Measurements from ENCODE around the gene PRICKLE3.
"Not testable (repeated sequence)": the region's sequence is repeated elsewhere in the genome, so short reads cannot be mapped to it uniquely, and the experiment has no call there.

Gene PRICKLE3

DNA sequence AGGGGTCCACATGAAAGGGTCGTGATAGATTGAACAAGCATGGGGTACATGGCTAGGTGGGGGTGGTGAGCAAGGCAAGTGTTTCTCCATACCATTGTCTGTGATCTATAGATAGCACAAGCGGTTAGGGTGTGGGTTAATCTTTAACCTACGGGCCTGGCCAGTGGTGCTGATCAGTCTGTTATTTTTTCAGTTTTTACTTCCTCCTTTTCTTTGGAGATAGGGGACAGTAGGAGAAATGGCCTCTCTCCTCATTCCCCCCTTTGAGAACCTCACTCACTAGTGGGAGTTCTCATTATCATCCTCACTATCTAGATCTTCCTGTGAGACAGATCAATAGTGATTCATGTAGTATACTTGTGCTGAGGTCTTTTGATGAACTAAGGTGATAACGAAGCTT, 46.5 kb downstream of the PRICKLE3 start:
- H3K4me2 ChIP-seq, result no peak overlapping the region
- no peak overlapping the region for H3K27ac ChIP-seq

DNA sequence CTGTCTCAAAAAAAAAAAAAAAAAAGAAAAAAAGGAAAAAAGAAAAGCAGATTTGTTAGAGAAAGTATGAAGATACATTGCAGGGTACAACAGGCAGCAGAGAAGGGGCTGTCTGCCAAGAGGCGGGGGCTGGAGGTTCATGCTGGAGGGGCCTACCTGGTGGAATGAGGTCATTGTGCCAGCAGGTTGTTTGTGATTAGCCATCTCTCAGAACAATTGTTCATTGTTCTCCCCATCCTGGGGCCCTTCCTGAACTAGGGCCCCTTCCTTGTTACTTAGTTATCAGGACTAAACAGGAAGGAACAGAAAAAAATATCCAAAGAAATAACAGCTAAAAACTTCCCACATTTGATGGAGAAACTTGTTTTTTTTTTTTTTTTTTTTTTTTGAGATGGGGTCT, 48.7 kb downstream of the PRICKLE3 start:
- H3K9me3 ChIP-seq (replicated peaks in 1 of 11), result peaks cover 49 to 74% (median 57%) of the 10 kb centered on the region in 11 experiments
- no peak overlapping the region for H3K4me2 ChIP-seq
- H3K9ac ChIP-seq, result no peak overlapping the region

More for the DNA sequence above, 46.5 kb downstream of the PRICKLE3 start:
- Histone ChIP-seq H3K27me3 (peaks cover 0 to 33% (median 16%) of the 10 kb centered on the region in 11 experiments; a peak in 14 of 22 replicates), H4K20me1 (no peaks in the 10 kb centered on the region), H3K4me1 (no peaks in the 10 kb centered on the region), H3K4me3 (peak overlapping the region in 5 of 10 experiments; percentile 0 to 29 (median 19); a peak in 2 of 20 replicates), H3K9me3 (replicated peaks in 1 of 11) (peaks cover 49 to 83% (median 67%) of the 10 kb centered on the region in 11 experiments), H3K9ac (no peak overlapping the region), H3K36me3 (peaks cover 0 to 9% (median 0%) of the 10 kb centered on the region in 11 experiments; a peak in 4 of 22 replicates)
- TF ChIP-seq Cebpa-rat (IDR thresholded peaks at IDR 0.05), result no peak

GRCh38 chrX:49133759-49134158, 52.4 kb downstream of the PRICKLE3 start:
- Histone ChIP-seq H3K27ac (no peak overlapping the region), H3K4me2 (no peak overlapping the region), H3K27me3 (no peaks in the 10 kb centered on the region), H3K36me3 (no peaks in the 10 kb centered on the region), H3K9ac (no peak overlapping the region), H4K20me1 (no peaks in the 10 kb centered on the region), H3K4me1 (no peaks in the 10 kb centered on the region; a peak in 2 of 20 replicates), H3K9me3 (replicated peaks in 1 of 11) (peaks cover 13 to 36% (median 20%) of the 10 kb centered on the region in 11 experiments), H3K4me3 (no peak overlapping the region)
- no peak for TF ChIP-seq Cebpa-rat (IDR thresholded peaks at IDR 0.05)

More for the DNA sequence above, 48.7 kb downstream of the PRICKLE3 start:
- TF ChIP-seq Cebpa-rat (IDR thresholded peaks at IDR 0.05), result no peak
- Histone ChIP-seq H3K4me3 (no peak overlapping the region), H3K36me3 (peaks cover 0 to 9% (median 0%) of the 10 kb centered on the region in 11 experiments; a peak in 4 of 22 replicates), H3K27ac (no peak overlapping the region), H3K4me1 (no peaks in the 10 kb centered on the region), H3K27me3 (peaks cover 0 to 11% (median 0%) of the 10 kb centered on the region in 11 experiments; a peak in 4 of 22 replicates), H4K20me1 (no peaks in the 10 kb centered on the region)

DNA sequence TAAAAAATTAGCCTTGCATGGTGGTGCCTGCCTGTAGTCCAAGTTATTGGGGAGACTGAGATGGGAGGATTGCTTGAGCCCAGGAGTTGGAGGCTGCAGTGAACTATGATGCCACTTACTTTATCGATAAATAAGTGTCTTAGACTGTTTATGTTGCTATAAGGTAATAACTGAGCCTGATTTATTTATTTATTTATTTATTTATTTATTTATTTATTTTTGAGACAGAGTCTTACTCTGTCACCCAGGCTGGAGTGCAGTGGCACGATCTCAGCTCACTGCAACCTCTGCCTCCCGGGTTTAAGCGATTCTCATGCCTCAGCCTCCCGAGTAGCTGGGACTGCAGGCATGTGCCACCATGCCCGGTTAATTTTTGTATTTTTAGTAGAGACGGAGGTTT, 53.9 kb downstream of the PRICKLE3 start:
- H3K36me3 ChIP-seq, H3K27me3 ChIP-seq, H3K4me3 ChIP-seq, H3K9ac ChIP-seq, H3K4me2 ChIP-seq, H4K20me1 ChIP-seq, H3K27ac ChIP-seq, H3K4me1 ChIP-seq: not testable (repeated sequence)
- peaks cover 0 to 21% (median 5%) of the 10 kb centered on the region in 11 experiments; a peak in 11 of 22 replicates for H3K9me3 ChIP-seq (replicated peaks in 1 of 11)

DNA sequence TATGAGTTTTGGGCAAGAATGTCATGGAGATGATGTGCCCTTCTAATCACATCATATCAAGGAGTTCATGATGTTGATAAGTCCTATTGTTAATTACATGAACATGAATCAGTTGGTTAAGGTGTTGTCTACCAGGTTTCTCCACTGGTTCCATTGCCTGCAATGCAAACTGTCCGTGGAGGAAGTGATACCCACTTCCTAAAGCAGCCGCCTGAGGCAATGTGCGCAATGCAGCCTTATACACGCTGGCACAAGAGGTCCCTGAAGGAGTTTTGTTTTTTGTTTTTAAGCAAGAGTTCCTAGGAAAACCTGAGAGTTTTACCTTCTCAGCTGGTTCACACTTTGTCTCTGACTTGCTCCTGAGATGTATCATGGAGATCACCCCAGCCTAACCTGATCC, 56.7 kb downstream of the PRICKLE3 start:
- H3K4me3 ChIP-seq, result no peak overlapping the region
- H3K9ac ChIP-seq, result no peak overlapping the region
- peaks cover 0 to 8% (median 0%) of the 10 kb centered on the region in 11 experiments; a peak in 2 of 22 replicates for H3K9me3 ChIP-seq (replicated peaks in 1 of 11)
- no peak overlapping the region for H3K4me2 ChIP-seq
- no peak overlapping the region for H3K27ac ChIP-seq
- peaks cover 0 to 5% (median 0%) of the 10 kb centered on the region in 11 experiments; a peak in 2 of 22 replicates for H3K27me3 ChIP-seq
- no peaks in the 10 kb centered on the region for H4K20me1 ChIP-seq
- no peak for TF ChIP-seq Cebpa-rat (IDR thresholded peaks at IDR 0.05)
- H3K36me3 ChIP-seq, result no peaks in the 10 kb centered on the region
- H3K4me1 ChIP-seq, result no peaks in the 10 kb centered on the region; a peak in 3 of 20 replicates

GRCh38 chrX:49127742-49128258, 58.4 kb downstream of the PRICKLE3 start:
- Histone ChIP-seq H3K27me3 (peaks cover 0 to 14% (median 8%) of the 10 kb centered on the region in 11 experiments; a peak in 12 of 22 replicates), H3K9me3 (replicated peaks in 1 of 11) (peaks cover 0 to 12% (median 0%) of the 10 kb centered on the region in 11 experiments; a peak in 2 of 22 replicates)
- H4K20me1 ChIP-seq, H3K4me3 ChIP-seq, H3K4me1 ChIP-seq, H3K27ac ChIP-seq, H3K4me2 ChIP-seq, H3K9ac ChIP-seq, H3K36me3 ChIP-seq: not testable (repeated sequence)
